Kidney glomerular epithelial cell (primary cell): ENCODE data around the gene STRA6.

Source experiments
- DNase-seq: peaks from one replicate; lab custom pipeline; 2025; lab: John Stamatoyannopoulos, UW

STRA6 gene

DNA sequence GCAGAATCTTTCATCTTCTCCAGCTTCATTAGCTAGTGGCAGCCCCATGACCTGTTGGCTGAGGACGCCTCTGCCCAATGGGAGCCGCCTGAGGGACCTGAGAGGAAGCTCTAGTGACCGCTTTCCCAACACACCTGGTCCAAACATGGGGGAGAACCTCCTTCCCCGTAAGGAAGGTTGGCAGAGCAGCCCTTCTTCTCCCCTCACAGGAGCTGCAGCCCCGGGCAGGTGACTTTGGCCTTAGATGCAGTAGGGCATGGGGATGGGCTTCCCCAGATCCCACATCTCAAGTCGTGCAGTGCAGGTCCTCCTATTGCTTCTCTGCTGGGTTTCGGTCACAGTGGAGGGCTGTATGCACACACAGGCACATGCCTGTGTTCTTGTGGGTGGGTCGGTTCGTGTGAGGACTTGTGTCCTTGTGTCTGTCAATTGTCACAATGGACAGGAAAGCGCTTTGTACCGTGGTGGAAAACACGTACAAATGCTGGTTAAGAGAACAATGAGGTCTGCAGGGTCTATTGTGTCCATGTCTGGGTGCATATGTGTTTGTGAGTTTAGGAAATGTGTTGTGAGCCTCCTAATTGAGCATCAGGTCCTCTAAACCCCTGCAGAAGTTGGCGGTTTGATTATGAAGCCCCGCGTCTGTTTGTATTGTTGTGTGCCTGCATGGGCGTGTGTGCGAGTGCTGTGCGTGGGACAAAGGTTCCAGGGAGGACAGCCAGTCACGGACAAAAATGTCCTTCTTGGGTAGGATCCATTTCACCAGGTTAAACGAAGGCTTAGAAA lies 70.8 kb downstream of the STRA6 start:
- DNase-seq = no peak

DNA sequence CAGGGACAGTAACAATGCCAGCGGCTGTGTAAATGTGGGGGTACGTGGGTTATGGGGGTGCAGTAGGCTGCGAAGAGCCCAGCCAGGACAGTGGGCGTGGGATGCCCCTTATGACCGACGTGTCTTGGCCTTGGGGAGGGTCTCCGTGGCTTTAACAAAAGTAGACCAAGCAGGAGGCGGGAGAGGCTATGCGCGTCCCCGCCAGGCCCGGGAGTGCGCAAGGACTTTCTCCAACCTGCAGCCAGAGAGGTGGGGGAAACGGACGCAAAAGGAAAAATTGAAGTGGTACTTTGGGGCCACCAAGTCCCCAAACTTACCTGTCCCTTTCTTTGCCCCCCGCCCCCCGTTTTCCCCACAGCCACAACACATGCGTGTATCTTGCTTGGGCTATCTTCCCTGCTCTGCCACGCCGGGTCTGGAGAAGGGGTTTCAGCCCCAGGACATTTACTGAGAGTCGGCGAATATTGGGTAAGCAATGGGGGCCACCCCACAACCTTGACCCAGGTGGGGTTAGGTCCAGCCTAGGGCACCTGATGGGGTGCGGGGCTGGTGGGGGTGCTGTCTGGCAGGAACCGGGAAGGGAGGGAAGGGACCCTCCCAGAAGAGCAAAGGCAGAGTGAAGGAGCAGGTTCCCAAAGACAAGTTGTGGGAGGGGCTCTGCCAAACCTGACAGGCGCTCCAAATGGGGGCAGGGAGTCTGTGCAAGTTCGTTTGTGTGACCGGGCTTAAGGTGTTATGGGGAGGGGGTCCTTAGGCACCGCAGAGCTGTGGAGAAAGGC lies 71.5 kb downstream of the STRA6 start:
- no peak for DNase-seq

DNA sequence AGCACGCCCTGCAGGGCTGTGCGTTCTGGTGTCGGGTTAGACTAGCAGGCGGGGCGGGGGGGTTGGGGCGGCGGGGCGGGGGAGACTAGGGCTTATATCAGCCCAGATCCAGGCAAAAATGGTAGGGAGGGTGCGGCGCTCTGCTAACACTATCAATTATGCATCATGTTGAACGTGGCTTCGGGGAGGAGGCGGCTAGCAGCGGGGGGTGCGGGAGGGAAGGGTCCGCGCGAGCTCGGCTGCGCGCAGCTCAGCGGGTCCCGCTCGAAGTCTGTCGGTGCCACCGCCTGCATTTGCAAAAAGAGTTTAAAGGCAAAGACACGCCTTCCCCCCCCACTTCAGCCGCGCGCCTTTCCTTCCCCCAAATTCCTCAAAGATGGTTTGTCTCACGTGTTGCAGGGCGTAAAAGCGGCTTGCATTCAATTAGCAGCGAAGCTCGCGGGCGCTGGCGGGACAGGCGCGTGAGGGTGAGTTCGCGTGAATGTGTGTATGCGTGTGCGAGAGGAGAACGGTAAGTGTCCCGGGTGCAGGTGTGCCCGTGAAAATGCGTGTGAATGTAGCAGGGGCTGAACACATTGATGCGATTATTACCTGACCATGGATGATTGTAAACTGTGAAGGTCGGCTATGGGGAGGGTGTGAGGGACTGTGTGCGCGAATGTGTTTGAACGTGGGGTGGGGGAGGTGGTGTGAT lies 72.3 kb downstream of the STRA6 start, which contains the start of gene ISLR2:
Gene ISLR2 (plus strand): TSS at position 432 of the 694 bp plus-strand sequence. CDS start 2,169 bp downstream, outside the sequence.
- DNase-seq = no peak

DNA sequence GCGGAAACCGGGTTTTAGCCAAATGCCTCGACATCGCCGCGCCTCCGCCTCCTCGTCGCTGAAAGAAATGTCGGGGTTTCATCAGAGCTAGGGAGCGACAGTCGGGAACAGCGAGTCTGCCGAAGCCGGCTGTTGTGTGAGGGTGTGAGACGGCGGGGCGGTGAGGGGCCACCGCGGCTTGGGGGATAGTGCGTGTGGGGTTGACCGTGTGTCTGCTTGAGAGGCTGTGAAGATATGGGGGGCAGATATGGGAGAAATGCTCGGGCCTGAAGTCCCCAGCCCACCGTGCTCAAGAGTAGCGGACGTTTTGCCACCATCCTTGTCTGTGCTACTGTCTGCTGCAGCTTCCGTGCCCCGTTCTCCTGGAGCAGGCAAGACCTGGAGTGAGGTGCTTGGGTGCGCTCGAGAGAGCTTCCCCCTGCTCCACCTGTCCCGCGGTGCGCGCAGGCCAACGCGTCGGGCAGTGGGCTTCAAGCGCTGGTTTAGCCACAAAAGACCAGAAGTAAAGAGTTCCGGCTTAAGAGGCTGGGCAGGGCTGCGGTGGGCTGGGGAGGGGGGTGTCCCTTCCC lies 72.9 kb downstream of the STRA6 start:
- DNase-seq = no peak
